ENCODE measurements around the gene BCL2L11. TPM values are rescaled to one million over a fixed set of nuclear protein-coding genes. Genes with fewer than 3 reads are reported as not detected.

The BCL2L11 gene
- total and polyA plus RNA-seq, 2 experiments from 2014 or later = 10.6 to 22.5 TPM

DNA sequence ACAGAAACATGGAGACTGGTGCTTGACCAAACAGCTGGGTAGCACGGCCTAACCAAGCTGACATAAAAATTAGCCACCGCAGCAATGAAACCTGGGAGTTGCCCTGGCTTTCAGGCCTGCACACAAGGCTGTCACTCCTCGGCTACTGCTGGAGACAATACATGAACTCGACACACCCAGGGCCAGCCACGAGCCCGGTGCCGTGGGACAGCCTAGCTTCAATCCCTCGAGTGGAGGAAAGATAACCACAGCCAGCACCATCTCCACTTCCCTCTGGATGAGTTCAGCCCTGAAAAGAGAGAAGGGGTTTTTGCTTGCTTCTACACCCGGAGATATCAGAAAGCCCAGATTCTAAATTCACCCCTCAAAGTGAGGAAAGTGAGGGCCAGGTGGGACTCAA lies 78.0 kb downstream of the BCL2L11 start (continued):
- TF ChIP-seq, protein P1, sequence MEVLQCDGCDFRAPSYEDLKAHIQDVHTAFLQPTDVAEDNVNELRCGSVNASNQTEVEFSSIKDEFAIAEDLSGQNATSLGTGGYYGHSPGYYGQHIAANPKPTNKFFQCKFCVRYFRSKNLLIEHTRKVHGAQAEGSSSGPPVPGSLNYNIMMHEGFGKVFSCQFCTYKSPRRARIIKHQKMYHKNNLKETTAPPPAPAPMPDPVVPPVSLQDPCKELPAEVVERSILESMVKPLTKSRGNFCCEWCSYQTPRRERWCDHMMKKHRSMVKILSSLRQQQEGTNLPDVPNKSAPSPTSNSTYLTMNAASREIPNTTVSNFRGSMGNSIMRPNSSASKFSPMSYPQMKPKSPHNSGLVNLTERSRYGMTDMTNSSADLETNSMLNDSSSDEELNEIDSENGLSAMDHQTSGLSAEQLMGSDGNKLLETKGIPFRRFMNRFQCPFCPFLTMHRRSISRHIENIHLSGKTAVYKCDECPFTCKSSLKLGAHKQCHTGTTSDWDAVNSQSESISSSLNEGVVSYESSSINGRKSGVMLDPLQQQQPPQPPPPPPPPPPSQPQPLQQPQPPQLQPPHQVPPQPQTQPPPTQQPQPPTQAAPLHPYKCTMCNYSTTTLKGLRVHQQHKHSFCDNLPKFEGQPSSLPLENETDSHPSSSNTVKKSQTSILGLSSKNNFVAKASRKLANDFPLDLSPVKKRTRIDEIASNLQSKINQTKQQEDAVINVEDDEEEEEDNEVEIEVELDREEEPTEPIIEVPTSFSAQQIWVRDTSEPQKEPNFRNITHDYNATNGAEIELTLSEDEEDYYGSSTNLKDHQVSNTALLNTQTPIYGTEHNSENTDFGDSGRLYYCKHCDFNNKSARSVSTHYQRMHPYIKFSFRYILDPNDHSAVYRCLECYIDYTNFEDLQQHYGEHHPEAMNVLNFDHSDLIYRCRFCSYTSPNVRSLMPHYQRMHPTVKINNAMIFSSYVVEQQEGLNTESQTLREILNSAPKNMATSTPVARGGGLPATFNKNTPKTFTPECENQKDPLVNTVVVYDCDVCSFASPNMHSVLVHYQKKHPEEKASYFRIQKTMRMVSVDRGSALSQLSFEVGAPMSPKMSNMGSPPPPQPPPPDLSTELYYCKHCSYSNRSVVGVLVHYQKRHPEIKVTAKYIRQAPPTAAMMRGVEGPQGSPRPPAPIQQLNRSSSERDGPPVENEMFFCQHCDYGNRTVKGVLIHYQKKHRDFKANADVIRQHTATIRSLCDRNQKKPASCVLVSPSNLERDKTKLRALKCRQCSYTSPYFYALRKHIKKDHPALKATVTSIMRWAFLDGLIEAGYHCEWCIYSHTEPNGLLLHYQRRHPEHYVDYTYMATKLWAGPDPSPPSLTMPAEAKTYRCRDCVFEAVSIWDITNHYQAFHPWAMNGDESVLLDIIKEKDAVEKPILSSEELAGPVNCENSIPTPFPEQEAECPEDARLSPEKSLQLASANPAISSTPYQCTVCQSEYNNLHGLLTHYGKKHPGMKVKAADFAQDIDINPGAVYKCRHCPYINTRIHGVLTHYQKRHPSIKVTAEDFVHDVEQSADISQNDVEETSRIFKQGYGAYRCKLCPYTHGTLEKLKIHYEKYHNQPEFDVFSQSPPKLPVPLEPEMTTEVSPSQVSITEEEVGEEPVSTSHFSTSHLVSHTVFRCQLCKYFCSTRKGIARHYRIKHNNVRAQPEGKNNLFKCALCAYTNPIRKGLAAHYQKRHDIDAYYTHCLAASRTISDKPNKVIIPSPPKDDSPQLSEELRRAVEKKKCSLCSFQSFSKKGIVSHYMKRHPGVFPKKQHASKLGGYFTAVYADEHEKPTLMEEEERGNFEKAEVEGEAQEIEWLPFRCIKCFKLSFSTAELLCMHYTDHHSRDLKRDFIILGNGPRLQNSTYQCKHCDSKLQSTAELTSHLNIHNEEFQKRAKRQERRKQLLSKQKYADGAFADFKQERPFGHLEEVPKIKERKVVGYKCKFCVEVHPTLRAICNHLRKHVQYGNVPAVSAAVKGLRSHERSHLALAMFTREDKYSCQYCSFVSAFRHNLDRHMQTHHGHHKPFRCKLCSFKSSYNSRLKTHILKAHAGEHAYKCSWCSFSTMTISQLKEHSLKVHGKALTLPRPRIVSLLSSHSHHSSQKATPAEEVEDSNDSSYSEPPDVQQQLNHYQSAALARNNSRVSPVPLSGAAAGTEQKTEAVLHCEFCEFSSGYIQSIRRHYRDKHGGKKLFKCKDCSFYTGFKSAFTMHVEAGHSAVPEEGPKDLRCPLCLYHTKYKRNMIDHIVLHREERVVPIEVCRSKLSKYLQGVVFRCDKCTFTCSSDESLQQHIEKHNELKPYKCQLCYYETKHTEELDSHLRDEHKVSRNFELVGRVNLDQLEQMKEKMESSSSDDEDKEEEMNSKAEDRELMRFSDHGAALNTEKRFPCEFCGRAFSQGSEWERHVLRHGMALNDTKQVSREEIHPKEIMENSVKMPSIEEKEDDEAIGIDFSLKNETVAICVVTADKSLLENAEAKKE (CRISPR knock-in tag; IDR thresholded peaks at IDR 0.05) = no peak

DNA sequence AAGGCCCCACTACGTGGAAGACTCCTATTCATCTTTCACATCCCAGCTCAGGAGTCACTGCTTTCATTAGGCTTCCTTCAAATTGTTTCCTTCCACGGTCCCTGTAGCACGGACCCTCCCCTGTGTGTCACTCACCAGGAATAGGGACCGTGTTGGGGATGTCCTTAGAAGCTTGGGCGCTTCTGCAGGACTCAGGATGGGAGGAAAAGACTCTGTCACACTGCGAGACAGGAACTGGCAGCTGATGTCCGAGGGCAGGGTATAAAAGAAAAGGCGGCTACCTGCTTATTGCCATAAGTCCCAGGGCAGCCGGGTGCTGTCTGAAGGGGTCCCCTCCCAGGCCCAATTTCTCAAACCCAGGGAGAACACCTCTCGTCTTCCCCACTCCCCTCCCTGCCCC lies 79.1 kb downstream of the BCL2L11 start:
- H3K9me3 Mint-ChIP-seq = no peaks in the 10 kb centered on the region
- no peak overlapping the region for H2AFZ ChIP-seq

More for the DNA sequence above, 79.1 kb downstream of the BCL2L11 start:
- no peaks in the 10 kb centered on the region for H3K36me3 Mint-ChIP-seq (ENCODE audit: low read depth)
- peaks cover 2% of the 10 kb centered on the region; the same call in 2 of the 3 replicates for H3K4me1 Mint-ChIP-seq
- H3K36me3 ChIP-seq (ENCODE audit: insufficient read depth) = no peaks in the 10 kb centered on the region
- no peaks in the 10 kb centered on the region for H3K79me2 ChIP-seq (replicated peaks; ENCODE audit: insufficient read depth)
- no peak overlapping the region for H3K27ac Mint-ChIP-seq
- TF ChIP-seq POLR2AphosphoS5 (IDR thresholded peaks at IDR 0.05; ENCODE audit: low read depth) = no peak
- TF ChIP-seq NANOG (IDR thresholded peaks at IDR 0.05; ENCODE audit: borderline replicate concordance) = no peak
- no peak for TF ChIP-seq EZH2phosphoT487 (IDR thresholded peaks at IDR 0.05; ENCODE audit: unreplicated experiment)
- TF ChIP-seq, protein P2, sequence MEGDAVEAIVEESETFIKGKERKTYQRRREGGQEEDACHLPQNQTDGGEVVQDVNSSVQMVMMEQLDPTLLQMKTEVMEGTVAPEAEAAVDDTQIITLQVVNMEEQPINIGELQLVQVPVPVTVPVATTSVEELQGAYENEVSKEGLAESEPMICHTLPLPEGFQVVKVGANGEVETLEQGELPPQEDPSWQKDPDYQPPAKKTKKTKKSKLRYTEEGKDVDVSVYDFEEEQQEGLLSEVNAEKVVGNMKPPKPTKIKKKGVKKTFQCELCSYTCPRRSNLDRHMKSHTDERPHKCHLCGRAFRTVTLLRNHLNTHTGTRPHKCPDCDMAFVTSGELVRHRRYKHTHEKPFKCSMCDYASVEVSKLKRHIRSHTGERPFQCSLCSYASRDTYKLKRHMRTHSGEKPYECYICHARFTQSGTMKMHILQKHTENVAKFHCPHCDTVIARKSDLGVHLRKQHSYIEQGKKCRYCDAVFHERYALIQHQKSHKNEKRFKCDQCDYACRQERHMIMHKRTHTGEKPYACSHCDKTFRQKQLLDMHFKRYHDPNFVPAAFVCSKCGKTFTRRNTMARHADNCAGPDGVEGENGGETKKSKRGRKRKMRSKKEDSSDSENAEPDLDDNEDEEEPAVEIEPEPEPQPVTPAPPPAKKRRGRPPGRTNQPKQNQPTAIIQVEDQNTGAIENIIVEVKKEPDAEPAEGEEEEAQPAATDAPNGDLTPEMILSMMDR (conservative IDR thresholded peaks at IDR 0.05; ENCODE audit: low read depth in 2 of 2) = no peak
- no peak for TF ChIP-seq ZNF331 (CRISPR knock-in tag; IDR thresholded peaks at IDR 0.05; ENCODE audit: low read depth)
- TF ChIP-seq, protein P1 (CRISPR knock-in tag; IDR thresholded peaks at IDR 0.05) = no peak
- no peak for TF ChIP-seq EZH2 (IDR thresholded peaks at IDR 0.05; ENCODE audit: low read depth, unreplicated experiment)
- no peak for TF ChIP-seq STAT1 (IDR thresholded peaks at IDR 0.05; ENCODE audit: unreplicated experiment)
- TF ChIP-seq ZNF114 (CRISPR knock-in tag; IDR thresholded peaks at IDR 0.05) = no peak
- no peaks in the 10 kb centered on the region for H3K4me1 ChIP-seq (ENCODE audit: insufficient read depth)
- no peak overlapping the region for H3K4me3 ChIP-seq
- no peaks in the 10 kb centered on the region for H3K9me2 ChIP-seq (ENCODE audit: insufficient read depth)
- H3K4me2 ChIP-seq = no peak overlapping the region
- H4K20me1 ChIP-seq (replicated peaks; ENCODE audit: insufficient read depth) = no peaks in the 10 kb centered on the region
- H3K27me3 ChIP-seq (ENCODE audit: insufficient read depth) = no peaks in the 10 kb centered on the region
- H3K27me3 Mint-ChIP-seq (ENCODE audit: insufficient read depth, low read depth, poor library complexity) = peaks cover 3% of the 10 kb centered on the region
- H3K4me3 Mint-ChIP-seq = no peak overlapping the region
- H3F3A ChIP-seq (replicated peaks; ENCODE audit: low read depth) = no peaks in the 10 kb centered on the region
- ATAC-seq (no peak), DNase-seq (ENCODE audit: low spot score) (no peak)
- no peak overlapping the region for H3K27ac ChIP-seq (ENCODE audit: low read depth)
